ENCODE measurements around the gene NSUN6.
"Not testable (repeated sequence)": the region's sequence is repeated elsewhere in the genome, so short reads cannot be mapped to it uniquely, and the experiment has no call there.

DNA sequence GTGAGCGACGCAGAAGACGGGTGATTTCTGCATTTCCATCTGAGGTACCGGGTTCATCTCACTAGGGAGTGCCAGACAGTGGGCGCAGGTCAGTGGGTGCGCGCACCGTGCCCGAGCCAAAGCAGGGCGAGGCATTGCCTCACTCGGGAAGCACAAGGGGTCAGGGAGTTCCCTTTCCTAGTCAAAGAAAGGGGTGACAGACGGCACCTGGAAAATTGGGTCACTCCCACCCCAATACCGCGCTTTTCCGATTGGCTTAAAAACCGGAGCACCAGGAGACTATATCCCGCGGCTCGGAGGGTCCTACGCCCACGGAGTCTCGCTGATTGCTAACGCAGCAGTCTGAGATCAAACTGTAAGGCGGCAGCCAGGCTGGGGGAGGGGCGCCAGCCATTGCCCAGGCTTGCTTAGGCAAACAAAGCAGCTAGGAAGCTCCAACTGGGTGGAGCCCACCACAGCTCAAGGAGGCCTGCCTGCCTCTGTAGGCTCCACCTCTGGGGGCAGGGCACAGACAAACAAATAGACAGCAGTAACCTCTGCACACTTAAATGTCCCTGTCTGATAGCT is 23.9 kb downstream of the NSUN6 start:
- TF ChIP-seq, protein P1, sequence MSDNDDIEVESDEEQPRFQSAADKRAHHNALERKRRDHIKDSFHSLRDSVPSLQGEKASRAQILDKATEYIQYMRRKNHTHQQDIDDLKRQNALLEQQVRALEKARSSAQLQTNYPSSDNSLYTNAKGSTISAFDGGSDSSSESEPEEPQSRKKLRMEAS (CRISPR knock-in tag; IDR thresholded peaks at IDR 0.05), result not testable (repeated sequence)
- TF ChIP-seq, protein P2, sequence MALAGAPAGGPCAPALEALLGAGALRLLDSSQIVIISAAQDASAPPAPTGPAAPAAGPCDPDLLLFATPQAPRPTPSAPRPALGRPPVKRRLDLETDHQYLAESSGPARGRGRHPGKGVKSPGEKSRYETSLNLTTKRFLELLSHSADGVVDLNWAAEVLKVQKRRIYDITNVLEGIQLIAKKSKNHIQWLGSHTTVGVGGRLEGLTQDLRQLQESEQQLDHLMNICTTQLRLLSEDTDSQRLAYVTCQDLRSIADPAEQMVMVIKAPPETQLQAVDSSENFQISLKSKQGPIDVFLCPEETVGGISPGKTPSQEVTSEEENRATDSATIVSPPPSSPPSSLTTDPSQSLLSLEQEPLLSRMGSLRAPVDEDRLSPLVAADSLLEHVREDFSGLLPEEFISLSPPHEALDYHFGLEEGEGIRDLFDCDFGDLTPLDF (CRISPR knock-in tag; IDR thresholded peaks at IDR 0.05), result not testable (repeated sequence)
- TF ChIP-seq, protein P3, sequence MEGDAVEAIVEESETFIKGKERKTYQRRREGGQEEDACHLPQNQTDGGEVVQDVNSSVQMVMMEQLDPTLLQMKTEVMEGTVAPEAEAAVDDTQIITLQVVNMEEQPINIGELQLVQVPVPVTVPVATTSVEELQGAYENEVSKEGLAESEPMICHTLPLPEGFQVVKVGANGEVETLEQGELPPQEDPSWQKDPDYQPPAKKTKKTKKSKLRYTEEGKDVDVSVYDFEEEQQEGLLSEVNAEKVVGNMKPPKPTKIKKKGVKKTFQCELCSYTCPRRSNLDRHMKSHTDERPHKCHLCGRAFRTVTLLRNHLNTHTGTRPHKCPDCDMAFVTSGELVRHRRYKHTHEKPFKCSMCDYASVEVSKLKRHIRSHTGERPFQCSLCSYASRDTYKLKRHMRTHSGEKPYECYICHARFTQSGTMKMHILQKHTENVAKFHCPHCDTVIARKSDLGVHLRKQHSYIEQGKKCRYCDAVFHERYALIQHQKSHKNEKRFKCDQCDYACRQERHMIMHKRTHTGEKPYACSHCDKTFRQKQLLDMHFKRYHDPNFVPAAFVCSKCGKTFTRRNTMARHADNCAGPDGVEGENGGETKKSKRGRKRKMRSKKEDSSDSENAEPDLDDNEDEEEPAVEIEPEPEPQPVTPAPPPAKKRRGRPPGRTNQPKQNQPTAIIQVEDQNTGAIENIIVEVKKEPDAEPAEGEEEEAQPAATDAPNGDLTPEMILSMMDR (IDR thresholded peaks at IDR 0.05), result not testable (repeated sequence)
- TF ChIP-seq, protein P4, sequence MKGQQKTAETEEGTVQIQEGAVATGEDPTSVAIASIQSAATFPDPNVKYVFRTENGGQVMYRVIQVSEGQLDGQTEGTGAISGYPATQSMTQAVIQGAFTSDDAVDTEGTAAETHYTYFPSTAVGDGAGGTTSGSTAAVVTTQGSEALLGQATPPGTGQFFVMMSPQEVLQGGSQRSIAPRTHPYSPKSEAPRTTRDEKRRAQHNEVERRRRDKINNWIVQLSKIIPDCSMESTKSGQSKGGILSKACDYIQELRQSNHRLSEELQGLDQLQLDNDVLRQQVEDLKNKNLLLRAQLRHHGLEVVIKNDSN (CRISPR knock-in tag; IDR thresholded peaks at IDR 0.05), result not testable (repeated sequence)
- TF ChIP-seq FOXP1 (CRISPR knock-in tag; IDR thresholded peaks at IDR 0.05; ENCODE audit: borderline replicate concordance); SMAD4 (CRISPR knock-in tag; IDR thresholded peaks at IDR 0.05); ESRRA (CRISPR knock-in tag; IDR thresholded peaks at IDR 0.05; ENCODE audit: borderline replicate concordance); FOXJ3 (CRISPR knock-in tag; IDR thresholded peaks at IDR 0.05; ENCODE audit: borderline replicate concordance); JUN (CRISPR knock-in tag; IDR thresholded peaks at IDR 0.05): not testable (repeated sequence)
- TF ChIP-seq, protein P5, sequence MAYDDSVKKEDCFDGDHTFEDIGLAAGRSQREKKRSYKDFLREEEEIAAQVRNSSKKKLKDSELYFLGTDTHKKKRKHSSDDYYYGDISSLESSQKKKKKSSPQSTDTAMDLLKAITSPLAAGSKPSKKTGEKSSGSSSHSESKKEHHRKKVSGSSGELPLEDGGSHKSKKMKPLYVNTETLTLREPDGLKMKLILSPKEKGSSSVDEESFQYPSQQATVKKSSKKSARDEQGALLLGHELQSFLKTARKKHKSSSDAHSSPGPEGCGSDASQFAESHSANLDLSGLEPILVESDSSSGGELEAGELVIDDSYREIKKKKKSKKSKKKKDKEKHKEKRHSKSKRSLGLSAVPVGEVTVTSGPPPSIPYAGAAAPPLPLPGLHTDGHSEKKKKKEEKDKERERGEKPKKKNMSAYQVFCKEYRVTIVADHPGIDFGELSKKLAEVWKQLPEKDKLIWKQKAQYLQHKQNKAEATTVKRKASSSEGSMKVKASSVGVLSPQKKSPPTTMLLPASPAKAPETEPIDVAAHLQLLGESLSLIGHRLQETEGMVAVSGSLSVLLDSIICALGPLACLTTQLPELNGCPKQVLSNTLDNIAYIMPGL (CRISPR knock-in tag; IDR thresholded peaks at IDR 0.05), result not testable (repeated sequence)

All from WTC11 (cell line).